VCaP (cell line): ENCODE results near the gene MPDZ.
A peak's percentile ranks its signal among the peaks of the same experiment; 100 is the strongest.

ENCODE experiments used
- H3K27ac ChIP-seq: fragments of 450-650 bp; 2 replicates; pipeline ENCODE4 v1.5.1; 2017
- CTCF ChIP-seq: fragments of 450-650 bp; conservative IDR thresholded peaks from 2 replicates; pipeline ENCODE4 v1.5.1; 2017; ENCODE audit warnings: mild to moderate bottlenecking, moderate library complexity

Gene MPDZ

GRCh38 chr9:13278023-13278367 is 1.5 kb downstream of the MPDZ start:
- peak overlapping the region; percentile 98 for H3K27ac ChIP-seq
- no peak for TF ChIP-seq CTCF

- TF ChIP-seq CTCF, result no peak
- no peak overlapping the region for H3K27ac ChIP-seq
Observed at GRCh38 chr9:13274886-13275641, 4.4 kb downstream of the MPDZ start.

GRCh38 chr9:13270734-13271133 is 8.8 kb downstream of the MPDZ start:
- TF ChIP-seq CTCF, result no peak
- no peak overlapping the region for H3K27ac ChIP-seq

- no peak overlapping the region for H3K27ac ChIP-seq
- no peak for TF ChIP-seq CTCF
Observed at GRCh38 chr9:13269589-13270452, 9.7 kb downstream of the MPDZ start.

- H3K27ac ChIP-seq, result no peak overlapping the region
- no peak for TF ChIP-seq CTCF
Observed at GRCh38 chr9:13268469-13268868, 11.0 kb downstream of the MPDZ start.

GRCh38 chr9:13267743-13268142 is 11.7 kb downstream of the MPDZ start:
- no peak for TF ChIP-seq CTCF
- H3K27ac ChIP-seq, result no peak overlapping the region

GRCh38 chr9:13266167-13266566 is 13.3 kb downstream of the MPDZ start:
- no peak overlapping the region for H3K27ac ChIP-seq
- TF ChIP-seq CTCF, result no peak
